Tibial nerve (tissue), 4 donors: ENCODE data around the gene DSTYK.

ENCODE experiments used
- EP300 ChIP-seq, 2 donors: sonication (generic); formaldehyde crosslinking; IDR thresholded peaks; one replicate each; pipeline ENCODE4 v1.6.1; 2017; ENCODE audit warnings: antibody characterized with exemption in 2 of 2, mild to moderate bottlenecking in 1 of 2
- POLR2A ChIP-seq, 2 donors: fragments of 450-650 bp; IDR thresholded peaks; one replicate each; pipeline ENCODE4 v1.6.1; 2017; ENCODE audit warnings: antibody characterized with exemption in 2 of 2, mild to moderate bottlenecking in 2 of 2, moderate library complexity in 2 of 2
- TF ChIP-seq, protein P1 (sequence below), 5 experiments: fragments of 200-600 bp in 3 of 5; fragments of 450-650 bp in 2 of 5; sonication (generic) in 3 of 5; IDR thresholded peaks; one replicate each; pipeline ENCODE4 v1.5.1; 2016 to 2019; ENCODE audit warnings: antibody characterized with exemption in 5 of 5, mild to moderate bottlenecking in 3 of 5, moderate library complexity in 2 of 5

DNA sequence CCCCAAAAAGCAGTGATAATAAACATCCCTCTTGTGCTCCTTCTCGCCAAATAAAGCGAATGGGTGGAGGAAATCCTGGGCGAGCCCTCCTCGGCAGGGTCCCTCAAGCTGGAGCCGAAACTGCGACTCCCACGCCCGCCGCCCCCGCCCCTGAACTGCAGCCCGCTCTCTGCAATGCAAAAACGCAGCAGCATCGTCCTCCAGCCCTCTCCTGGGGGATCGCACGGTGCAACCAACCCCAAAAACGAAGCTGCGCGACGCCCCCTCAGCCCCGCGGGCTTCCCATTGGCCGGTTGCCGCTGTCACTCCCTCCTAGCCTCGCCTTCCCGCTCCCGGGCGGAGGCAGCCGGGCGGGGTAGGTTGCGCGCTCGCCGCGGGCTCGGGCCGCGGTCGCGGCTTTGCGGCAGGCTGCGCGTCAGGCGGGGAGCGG is 16.1 kb upstream of the DSTYK start, which contains the start of gene TMCC2:
- TF ChIP-seq, protein P1, sequence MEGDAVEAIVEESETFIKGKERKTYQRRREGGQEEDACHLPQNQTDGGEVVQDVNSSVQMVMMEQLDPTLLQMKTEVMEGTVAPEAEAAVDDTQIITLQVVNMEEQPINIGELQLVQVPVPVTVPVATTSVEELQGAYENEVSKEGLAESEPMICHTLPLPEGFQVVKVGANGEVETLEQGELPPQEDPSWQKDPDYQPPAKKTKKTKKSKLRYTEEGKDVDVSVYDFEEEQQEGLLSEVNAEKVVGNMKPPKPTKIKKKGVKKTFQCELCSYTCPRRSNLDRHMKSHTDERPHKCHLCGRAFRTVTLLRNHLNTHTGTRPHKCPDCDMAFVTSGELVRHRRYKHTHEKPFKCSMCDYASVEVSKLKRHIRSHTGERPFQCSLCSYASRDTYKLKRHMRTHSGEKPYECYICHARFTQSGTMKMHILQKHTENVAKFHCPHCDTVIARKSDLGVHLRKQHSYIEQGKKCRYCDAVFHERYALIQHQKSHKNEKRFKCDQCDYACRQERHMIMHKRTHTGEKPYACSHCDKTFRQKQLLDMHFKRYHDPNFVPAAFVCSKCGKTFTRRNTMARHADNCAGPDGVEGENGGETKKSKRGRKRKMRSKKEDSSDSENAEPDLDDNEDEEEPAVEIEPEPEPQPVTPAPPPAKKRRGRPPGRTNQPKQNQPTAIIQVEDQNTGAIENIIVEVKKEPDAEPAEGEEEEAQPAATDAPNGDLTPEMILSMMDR (IDR thresholded peaks at IDR 0.05), result peak in 1 of 5 experiments; percentile 9
- TF ChIP-seq POLR2A (IDR thresholded peaks at IDR 0.05) (peak in 1 of 2 donors; percentile 53), EP300 (IDR thresholded peaks at IDR 0.05) (peak in 1 of 2 donors; percentile 61)
